ENCODE results near the gene CD99.
A peak's percentile ranks its signal among the peaks of the same experiment; 100 is the strongest.
"Not testable (repeated sequence)": the region's sequence is repeated elsewhere in the genome, so short reads cannot be mapped to it uniquely, and the experiment has no call there.

Gene CD99

GRCh38 chrX:2690856-2691542 is at the start of gene CD99:
Gene CD99, plus strand, starts transcription at chrX:2691295. Its CDS starts 66 bp downstream, at chrX:2691361.
- peak; percentile 94 for DNase-seq

- DNase-seq: no peak
Observed at GRCh38 chrX:2642146-2642545, 48.9 kb upstream of the CD99 start.

- no peak for DNase-seq
Observed at GRCh38 chrX:2642791-2643190, 48.3 kb upstream of the CD99 start.

GRCh38 chrX:2643880-2644279 is 47.2 kb upstream of the CD99 start:
- no peak for DNase-seq

GRCh38 chrX:2645563-2645962 is 45.5 kb upstream of the CD99 start:
- no peak for DNase-seq

- DNase-seq: no peak
Observed at GRCh38 chrX:2647627-2648026, 43.5 kb upstream of the CD99 start.

GRCh38 chrX:2650037-2650436 is 41.1 kb upstream of the CD99 start:
- no peak for DNase-seq

GRCh38 chrX:2650865-2651264 is 40.2 kb upstream of the CD99 start:
- no peak for DNase-seq

- DNase-seq: no peak
Observed at GRCh38 chrX:2652106-2652505, 39.0 kb upstream of the CD99 start.

GRCh38 chrX:2654436-2655340 is 36.4 kb upstream of the CD99 start:
- DNase-seq: no peak

GRCh38 chrX:2656257-2656836 is 34.7 kb upstream of the CD99 start:
- DNase-seq: no peak

- DNase-seq: no peak
Observed at GRCh38 chrX:2657532-2658113, 33.5 kb upstream of the CD99 start.

- DNase-seq: no peak
Observed at GRCh38 chrX:2658585-2659292, 32.4 kb upstream of the CD99 start.

GRCh38 chrX:2662586-2662985 is 28.5 kb upstream of the CD99 start:
- no peak for DNase-seq

- DNase-seq: no peak
Observed at GRCh38 chrX:2664502-2664901, 26.6 kb upstream of the CD99 start.

GRCh38 chrX:2665387-2666304 is 25.4 kb upstream of the CD99 start:
- no peak for DNase-seq

- DNase-seq: no peak
Observed at GRCh38 chrX:2666491-2666890, 24.6 kb upstream of the CD99 start.

- no peak for DNase-seq
Observed at GRCh38 chrX:2670978-2671377, 20.1 kb upstream of the CD99 start.

- no peak for DNase-seq
Observed at GRCh38 chrX:2672084-2672483, 19.0 kb upstream of the CD99 start.

GRCh38 chrX:2673611-2674010 is 17.5 kb upstream of the CD99 start:
- DNase-seq: no peak

- DNase-seq: not testable (repeated sequence)
Observed at GRCh38 chrX:2675657-2676200, 15.4 kb upstream of the CD99 start.
